Fibroblast of villous mesenchyme (primary cell): ENCODE data around the gene GJD3. TPM values are rescaled to one million over a fixed set of nuclear protein-coding genes. Genes with fewer than 3 reads are reported as not detected.
"Not testable (repeated sequence)": the region's sequence is repeated elsewhere in the genome, so short reads cannot be mapped to it uniquely, and the experiment has no call there.

Source experiments
- DNase-seq: peaks from one replicate; pipeline ENCODE4 v3.0.0-alpha.2; 2010; ENCODE audit warnings: low read depth
- H3K4me3 ChIP-seq: 2 replicates; pipeline ENCODE4 v1.5.1; 2011; ENCODE audit warnings: low read depth, mild to moderate bottlenecking, low read length
- total RNA-seq: library from RNA; depleted of rRNA; stranded (reverse); fragments of >200 nt; gene quantifications from 2 replicates; pipeline ENCODE4 v1.2.3, GENCODE V29; 2012
- TF ChIP-seq, protein P1 (sequence below): IDR thresholded peaks from 2 replicates; pipeline ENCODE4 v1.5.1; 2012; ENCODE audit warnings: low read depth, mild to moderate bottlenecking, low read length; ENCODE audit not compliant: insufficient read depth

GJD3 gene
- total RNA-seq, 1 donor, result 2.2 TPM

- no peak for DNase-seq
- TF ChIP-seq, protein P1, sequence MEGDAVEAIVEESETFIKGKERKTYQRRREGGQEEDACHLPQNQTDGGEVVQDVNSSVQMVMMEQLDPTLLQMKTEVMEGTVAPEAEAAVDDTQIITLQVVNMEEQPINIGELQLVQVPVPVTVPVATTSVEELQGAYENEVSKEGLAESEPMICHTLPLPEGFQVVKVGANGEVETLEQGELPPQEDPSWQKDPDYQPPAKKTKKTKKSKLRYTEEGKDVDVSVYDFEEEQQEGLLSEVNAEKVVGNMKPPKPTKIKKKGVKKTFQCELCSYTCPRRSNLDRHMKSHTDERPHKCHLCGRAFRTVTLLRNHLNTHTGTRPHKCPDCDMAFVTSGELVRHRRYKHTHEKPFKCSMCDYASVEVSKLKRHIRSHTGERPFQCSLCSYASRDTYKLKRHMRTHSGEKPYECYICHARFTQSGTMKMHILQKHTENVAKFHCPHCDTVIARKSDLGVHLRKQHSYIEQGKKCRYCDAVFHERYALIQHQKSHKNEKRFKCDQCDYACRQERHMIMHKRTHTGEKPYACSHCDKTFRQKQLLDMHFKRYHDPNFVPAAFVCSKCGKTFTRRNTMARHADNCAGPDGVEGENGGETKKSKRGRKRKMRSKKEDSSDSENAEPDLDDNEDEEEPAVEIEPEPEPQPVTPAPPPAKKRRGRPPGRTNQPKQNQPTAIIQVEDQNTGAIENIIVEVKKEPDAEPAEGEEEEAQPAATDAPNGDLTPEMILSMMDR, result no peak
Measured at GRCh38 chr17:40374821-40375498, 10.4 kb upstream of the GJD3 start.

DNA sequence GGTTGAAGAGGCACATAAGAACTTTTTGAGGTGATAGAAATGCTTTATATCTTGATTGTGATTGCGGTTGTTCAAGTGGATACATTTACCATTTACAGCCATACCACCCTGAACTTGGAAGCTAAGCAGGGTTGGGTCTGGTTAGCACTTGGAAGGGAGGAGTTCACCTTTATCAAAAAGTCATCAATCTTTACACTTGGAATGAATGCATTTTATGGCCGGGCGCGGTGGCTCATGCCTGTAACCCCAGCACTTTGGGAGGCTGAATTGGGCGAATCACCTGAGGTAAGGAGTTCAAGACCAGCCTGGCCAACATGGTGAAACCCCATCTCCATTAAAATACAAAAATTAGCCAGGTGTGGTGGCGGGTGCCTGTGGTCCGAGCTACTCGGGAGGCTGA lies 9.5 kb upstream of the GJD3 start:
- H3K4me3 ChIP-seq, result no peak overlapping the region
- no peak for DNase-seq
- TF ChIP-seq, protein P1, result no peak

More at GRCh38 chr17:40374821-40375498, 10.4 kb upstream of the GJD3 start:
- no peak overlapping the region for H3K4me3 ChIP-seq

DNA sequence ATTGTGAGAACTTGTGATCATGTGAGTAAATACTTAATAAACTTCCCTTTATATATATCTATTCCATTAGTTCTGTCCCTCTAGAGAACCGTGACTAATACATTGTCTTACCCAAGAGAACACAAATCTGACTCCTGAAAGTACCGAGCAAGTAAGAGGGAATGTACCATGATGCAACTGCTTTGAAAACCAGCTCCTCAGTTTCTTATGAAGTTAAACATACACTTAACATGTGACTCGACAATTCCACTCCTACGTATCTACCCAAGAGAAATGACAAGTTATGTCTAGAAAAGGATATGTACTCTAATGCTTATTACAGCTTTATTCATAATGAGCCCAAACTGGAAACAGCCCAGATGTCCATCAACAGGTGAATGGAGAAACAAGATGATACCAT lies 8.8 kb upstream of the GJD3 start:
- H3K4me3 ChIP-seq, result no peak overlapping the region
- peak; percentile 76 for DNase-seq
- TF ChIP-seq, protein P1, result no peak

DNA sequence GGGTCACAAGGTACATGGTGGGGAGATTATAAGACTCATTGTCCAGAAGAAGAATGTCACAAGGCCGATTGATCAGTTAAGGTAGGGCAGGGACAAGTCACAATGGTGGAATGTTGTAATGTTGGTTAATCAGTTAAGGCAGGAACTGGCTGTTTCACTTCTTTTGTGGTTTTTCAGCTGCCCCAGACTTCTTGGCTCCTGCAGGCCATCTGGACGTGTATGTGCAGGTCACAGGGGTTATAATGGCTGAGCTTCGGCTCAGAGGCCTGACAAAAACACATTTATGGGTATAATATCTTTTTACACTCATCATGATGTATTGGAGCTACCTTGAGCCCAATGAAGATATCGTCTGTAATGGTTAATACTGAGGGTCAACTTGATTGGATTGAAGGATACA lies 8.1 kb upstream of the GJD3 start:
- H3K4me3 ChIP-seq, DNase-seq: not testable (repeated sequence)

- H3K4me3 ChIP-seq, result no peak overlapping the region
- no peak for DNase-seq
- TF ChIP-seq, protein P1, result no peak
Measured at GRCh38 chr17:40372031-40372430, 7.5 kb upstream of the GJD3 start.

DNA sequence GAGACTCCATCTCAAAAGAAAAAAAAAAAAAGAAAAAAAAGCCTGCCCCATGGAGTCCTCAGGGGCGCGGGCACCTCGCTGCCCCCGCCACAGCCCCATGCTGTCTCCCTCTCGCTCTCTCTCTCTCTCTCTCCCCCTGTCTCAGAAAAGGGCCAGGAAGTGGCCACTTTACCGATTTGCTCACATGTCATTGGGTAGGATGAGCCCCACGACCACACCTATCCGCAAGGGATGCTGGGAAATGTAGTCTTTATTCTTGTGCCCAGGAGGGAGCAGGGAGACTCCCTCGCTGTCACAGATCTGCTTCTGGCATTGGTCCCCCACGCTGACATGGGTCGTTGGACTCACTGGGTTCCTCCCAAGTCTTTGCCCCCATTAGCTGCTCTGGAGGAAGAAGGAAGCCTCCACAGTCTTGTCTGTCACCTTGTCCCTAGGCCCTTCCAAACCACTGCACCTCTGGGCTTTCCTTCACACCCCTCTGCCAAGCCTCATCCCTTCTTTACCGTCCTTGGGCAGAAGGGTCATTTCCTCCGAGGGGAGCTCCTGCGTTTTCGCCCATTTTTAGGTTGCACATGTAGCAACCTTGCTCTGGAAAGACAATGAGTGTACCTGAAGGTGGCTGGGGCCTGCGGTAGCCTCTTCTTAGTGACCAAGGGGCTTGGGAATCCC lies 6.9 kb upstream of the GJD3 start:
- no peak for DNase-seq
- no peak overlapping the region for H3K4me3 ChIP-seq
- TF ChIP-seq, protein P1, result no peak

- DNase-seq, result no peak
- H3K4me3 ChIP-seq, result no peak overlapping the region
- TF ChIP-seq, protein P1, result no peak
Measured at GRCh38 chr17:40369923-40370322, 5.4 kb upstream of the GJD3 start.

- DNase-seq, H3K4me3 ChIP-seq: not testable (repeated sequence)
Measured at GRCh38 chr17:40367728-40368127, 3.2 kb upstream of the GJD3 start.
